ENCODE results near the gene CLDN18. TPM values are rescaled to one million over a fixed set of nuclear protein-coding genes. Genes with fewer than 3 reads are reported as not detected.

The CLDN18 gene
- total and polyA plus RNA-seq, 3 donors from 2014 or later, result 1.7 to 3.1 (median 2.6) TPM

- Histone ChIP-seq H3K27me3 (no peaks in the 10 kb centered on the region), H3K4me3 (no peak overlapping the region), H3K4me1 (no peaks in the 10 kb centered on the region), H3K36me3 (ENCODE audit: low read depth, missing control alignments) (no peaks in the 10 kb centered on the region), H3K9me3 (no peaks in the 10 kb centered on the region), H3K27ac (no peak overlapping the region)
- intact Hi-C loops (cut with DNase I; ENCODE audit: low total_unique reads), result no loop called here
- no peak for TF ChIP-seq POLR2A (IDR thresholded peaks at IDR 0.05)
- TF ChIP-seq, protein P1, sequence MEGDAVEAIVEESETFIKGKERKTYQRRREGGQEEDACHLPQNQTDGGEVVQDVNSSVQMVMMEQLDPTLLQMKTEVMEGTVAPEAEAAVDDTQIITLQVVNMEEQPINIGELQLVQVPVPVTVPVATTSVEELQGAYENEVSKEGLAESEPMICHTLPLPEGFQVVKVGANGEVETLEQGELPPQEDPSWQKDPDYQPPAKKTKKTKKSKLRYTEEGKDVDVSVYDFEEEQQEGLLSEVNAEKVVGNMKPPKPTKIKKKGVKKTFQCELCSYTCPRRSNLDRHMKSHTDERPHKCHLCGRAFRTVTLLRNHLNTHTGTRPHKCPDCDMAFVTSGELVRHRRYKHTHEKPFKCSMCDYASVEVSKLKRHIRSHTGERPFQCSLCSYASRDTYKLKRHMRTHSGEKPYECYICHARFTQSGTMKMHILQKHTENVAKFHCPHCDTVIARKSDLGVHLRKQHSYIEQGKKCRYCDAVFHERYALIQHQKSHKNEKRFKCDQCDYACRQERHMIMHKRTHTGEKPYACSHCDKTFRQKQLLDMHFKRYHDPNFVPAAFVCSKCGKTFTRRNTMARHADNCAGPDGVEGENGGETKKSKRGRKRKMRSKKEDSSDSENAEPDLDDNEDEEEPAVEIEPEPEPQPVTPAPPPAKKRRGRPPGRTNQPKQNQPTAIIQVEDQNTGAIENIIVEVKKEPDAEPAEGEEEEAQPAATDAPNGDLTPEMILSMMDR (IDR thresholded peaks at IDR 0.05), result no peak
- DNase-seq, result no peak
- WGBS, 2 donors, result 0 to 73% methylated on average over 1 of the region's 1 CpG
Observed at GRCh38 chr3:138078901-138079344, 69.0 kb downstream of the CLDN18 start.

DNA sequence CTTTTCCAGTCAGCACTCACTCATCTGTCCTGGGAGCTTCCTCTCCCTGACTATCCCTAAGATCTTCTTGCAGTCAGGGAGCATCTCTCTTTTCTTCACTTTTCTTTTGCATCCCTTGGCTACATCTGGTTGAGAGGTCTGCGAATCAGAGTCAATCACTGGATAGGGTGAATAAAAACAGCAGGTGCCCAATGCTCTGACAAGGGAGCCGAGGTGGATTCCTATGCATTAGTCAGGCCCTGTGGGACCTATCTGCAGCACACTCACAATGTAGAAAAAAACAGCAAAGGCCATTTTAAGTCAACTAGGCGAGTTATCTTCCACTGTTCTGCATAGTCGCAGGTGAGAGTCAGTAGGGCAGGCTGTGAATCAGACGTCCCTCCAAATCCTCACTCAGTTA lies 69.9 kb downstream of the CLDN18 start:
- DNase-seq, result no peak
- H3K27me3 ChIP-seq, result no peaks in the 10 kb centered on the region
- H3K4me3 ChIP-seq, result no peak overlapping the region
- TF ChIP-seq, protein P1 (IDR thresholded peaks at IDR 0.05), result no peak
- no peak for TF ChIP-seq POLR2A (IDR thresholded peaks at IDR 0.05)
- intact Hi-C loops (cut with DNase I; ENCODE audit: low total_unique reads), result no loop called here
- no peak overlapping the region for H3K27ac ChIP-seq
- no peaks in the 10 kb centered on the region for H3K4me1 ChIP-seq
- no peaks in the 10 kb centered on the region for H3K36me3 ChIP-seq (ENCODE audit: low read depth, missing control alignments)
- 85 to 98% methylated on average over 5 of the region's 5 CpGs for WGBS, 2 donors
- H3K9me3 ChIP-seq, result no peaks in the 10 kb centered on the region

DNA sequence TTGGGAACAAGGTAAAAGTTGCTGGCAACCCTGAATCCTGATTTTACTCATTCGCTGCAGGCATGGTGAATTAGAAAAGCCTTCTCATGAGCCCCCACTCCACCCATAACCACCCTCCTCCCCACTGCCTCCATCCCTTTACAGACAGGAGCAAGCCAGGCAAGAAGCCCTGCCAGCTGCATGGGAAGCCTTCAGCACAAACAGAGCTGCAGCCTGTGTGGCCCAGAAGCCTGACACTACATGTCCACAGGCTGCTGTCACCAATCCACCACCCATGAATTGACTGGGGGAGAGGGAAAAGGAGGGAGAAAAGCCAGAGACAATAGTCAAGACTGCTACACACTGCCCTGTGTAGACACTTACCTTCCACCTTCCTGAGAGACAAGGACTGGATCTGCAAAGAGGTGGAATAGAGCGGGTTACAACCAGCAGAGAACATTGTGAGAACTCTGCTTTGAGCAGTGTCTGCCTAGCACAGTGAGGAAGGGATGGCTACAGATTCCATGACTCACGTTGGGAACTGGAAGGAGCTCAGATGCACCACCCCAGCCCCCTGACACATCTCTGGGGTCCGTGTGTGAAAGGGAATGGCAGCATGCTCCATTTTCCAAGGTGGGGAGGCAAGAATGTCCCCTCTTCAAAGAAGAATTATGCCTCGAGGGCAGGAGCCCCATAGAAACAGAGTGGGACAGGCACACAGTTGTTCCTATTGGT lies 71.6 kb downstream of the CLDN18 start:
- Histone ChIP-seq H3K4me3 (no peak overlapping the region), H3K36me3 (ENCODE audit: low read depth, missing control alignments) (no peaks in the 10 kb centered on the region), H3K27me3 (no peaks in the 10 kb centered on the region), H3K4me1 (no peaks in the 10 kb centered on the region), H3K9me3 (no peaks in the 10 kb centered on the region), H3K27ac (no peak overlapping the region)
- TF ChIP-seq, protein P1 (IDR thresholded peaks at IDR 0.05), result no peak
- no peak for TF ChIP-seq POLR2A (IDR thresholded peaks at IDR 0.05)
- no peak for DNase-seq
- intact Hi-C loops (cut with DNase I; ENCODE audit: low total_unique reads), result no loop called here
- WGBS, 2 donors, result 78 to 83% methylated on average over 5 of the region's 5 CpGs

- no peak for DNase-seq
- H3K27me3 ChIP-seq, result no peaks in the 10 kb centered on the region
- no peaks in the 10 kb centered on the region for H3K4me1 ChIP-seq
- TF ChIP-seq, protein P1 (IDR thresholded peaks at IDR 0.05), result no peak
- no peak for TF ChIP-seq POLR2A (IDR thresholded peaks at IDR 0.05)
- H3K4me3 ChIP-seq, result no peak overlapping the region
- 62 to 63% methylated on average over 8 of the region's 8 CpGs for WGBS, 2 donors
- H3K27ac ChIP-seq, result no peak overlapping the region
- no peaks in the 10 kb centered on the region for H3K9me3 ChIP-seq
- no peaks in the 10 kb centered on the region for H3K36me3 ChIP-seq (ENCODE audit: low read depth, missing control alignments)
- intact Hi-C loops (cut with DNase I; ENCODE audit: low total_unique reads), result no loop called here
Observed at GRCh38 chr3:138082085-138082991, 72.4 kb downstream of the CLDN18 start.

Data from testis (tissue), 3 donors.